ENCODE data around the gene SKI. TPM values are rescaled to one million over a fixed set of nuclear protein-coding genes. Genes with fewer than 3 reads are reported as not detected.
"Not testable (repeated sequence)": the region's sequence is repeated elsewhere in the genome, so short reads cannot be mapped to it uniquely, and the experiment has no call there.

The SKI gene
- total RNA-seq, 1 experiment from 2014 or later: 28.3 TPM

DNA sequence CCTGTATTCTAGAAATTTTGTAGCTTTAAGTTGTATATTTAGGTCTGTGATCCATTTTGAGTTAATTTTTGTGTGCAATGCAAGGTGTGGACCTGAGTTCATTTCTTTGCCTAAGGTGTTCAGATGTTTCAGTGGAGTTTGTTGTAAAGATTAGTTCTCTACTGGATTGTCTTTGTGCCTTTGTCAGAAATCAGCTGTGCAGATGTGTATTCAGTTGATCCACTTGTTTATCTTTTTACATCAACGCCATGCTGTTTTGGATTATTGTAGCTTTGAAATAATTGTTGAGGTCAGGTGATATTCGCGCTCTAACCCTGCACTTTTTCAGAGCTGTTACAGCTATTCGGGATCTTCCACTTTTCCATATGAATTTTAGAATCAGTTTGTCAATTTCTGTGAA, 32.8 kb downstream of the SKI start:
- H4K20me1 ChIP-seq (ENCODE audit: low read length): peaks cover 77% of the 10 kb centered on the region
- no peaks in the 10 kb centered on the region for H3K36me3 ChIP-seq (ENCODE audit: low read depth, low read length)
- BruUV-seq (replicated peaks): no TSS peak
- H3K27ac ChIP-seq (ENCODE audit: low read length): no peak overlapping the region
- H3K4me2 ChIP-seq (ENCODE audit: low read length): no peak overlapping the region
- H3K27me3 ChIP-seq (ENCODE audit: low read length): no peaks in the 10 kb centered on the region
- H3K4me1 ChIP-seq (ENCODE audit: insufficient read depth, low read length): peaks cover 3% of the 10 kb centered on the region; the same call in 1 of the 2 replicates
- H3K9me3 ChIP-seq (ENCODE audit: low read length): no peaks in the 10 kb centered on the region
- ChIA-PET POLR2A (ENCODE audit: unreplicated experiment) (no interaction called here), CTCF (no interaction called here)
- H3K79me2 ChIP-seq (ENCODE audit: low read length): peaks cover 99% of the 10 kb centered on the region
- H3K9ac ChIP-seq (ENCODE audit: low read length): no peak overlapping the region
- no peaks in the 10 kb centered on the region for H3K9me2 ChIP-seq (replicated peaks; ENCODE audit: low read length)
- no peak for DNase-seq
- peaks cover under 1% of the 10 kb centered on the region for H3F3A ChIP-seq (ENCODE audit: low read length, unreplicated experiment)
- TF ChIP-seq EZH2phosphoT487 (IDR thresholded peaks at IDR 0.05; ENCODE audit: borderline replicate concordance, low read length) (no peak), EZH2 (IDR thresholded peaks at IDR 0.05; ENCODE audit: low read length, unreplicated experiment) (no peak)
- TF ChIP-seq, protein P1, sequence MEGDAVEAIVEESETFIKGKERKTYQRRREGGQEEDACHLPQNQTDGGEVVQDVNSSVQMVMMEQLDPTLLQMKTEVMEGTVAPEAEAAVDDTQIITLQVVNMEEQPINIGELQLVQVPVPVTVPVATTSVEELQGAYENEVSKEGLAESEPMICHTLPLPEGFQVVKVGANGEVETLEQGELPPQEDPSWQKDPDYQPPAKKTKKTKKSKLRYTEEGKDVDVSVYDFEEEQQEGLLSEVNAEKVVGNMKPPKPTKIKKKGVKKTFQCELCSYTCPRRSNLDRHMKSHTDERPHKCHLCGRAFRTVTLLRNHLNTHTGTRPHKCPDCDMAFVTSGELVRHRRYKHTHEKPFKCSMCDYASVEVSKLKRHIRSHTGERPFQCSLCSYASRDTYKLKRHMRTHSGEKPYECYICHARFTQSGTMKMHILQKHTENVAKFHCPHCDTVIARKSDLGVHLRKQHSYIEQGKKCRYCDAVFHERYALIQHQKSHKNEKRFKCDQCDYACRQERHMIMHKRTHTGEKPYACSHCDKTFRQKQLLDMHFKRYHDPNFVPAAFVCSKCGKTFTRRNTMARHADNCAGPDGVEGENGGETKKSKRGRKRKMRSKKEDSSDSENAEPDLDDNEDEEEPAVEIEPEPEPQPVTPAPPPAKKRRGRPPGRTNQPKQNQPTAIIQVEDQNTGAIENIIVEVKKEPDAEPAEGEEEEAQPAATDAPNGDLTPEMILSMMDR (conservative IDR thresholded peaks at IDR 0.05; ENCODE audit: low read depth, low read length): no peak
- no peak overlapping the region for H2AFZ ChIP-seq (ENCODE audit: low read length)
- no peak for ATAC-seq
- intact Hi-C loops (cut with micrococcal nuclease): no loop called here
- no peak overlapping the region for H3K4me3 ChIP-seq (ENCODE audit: low read length)

DNA sequence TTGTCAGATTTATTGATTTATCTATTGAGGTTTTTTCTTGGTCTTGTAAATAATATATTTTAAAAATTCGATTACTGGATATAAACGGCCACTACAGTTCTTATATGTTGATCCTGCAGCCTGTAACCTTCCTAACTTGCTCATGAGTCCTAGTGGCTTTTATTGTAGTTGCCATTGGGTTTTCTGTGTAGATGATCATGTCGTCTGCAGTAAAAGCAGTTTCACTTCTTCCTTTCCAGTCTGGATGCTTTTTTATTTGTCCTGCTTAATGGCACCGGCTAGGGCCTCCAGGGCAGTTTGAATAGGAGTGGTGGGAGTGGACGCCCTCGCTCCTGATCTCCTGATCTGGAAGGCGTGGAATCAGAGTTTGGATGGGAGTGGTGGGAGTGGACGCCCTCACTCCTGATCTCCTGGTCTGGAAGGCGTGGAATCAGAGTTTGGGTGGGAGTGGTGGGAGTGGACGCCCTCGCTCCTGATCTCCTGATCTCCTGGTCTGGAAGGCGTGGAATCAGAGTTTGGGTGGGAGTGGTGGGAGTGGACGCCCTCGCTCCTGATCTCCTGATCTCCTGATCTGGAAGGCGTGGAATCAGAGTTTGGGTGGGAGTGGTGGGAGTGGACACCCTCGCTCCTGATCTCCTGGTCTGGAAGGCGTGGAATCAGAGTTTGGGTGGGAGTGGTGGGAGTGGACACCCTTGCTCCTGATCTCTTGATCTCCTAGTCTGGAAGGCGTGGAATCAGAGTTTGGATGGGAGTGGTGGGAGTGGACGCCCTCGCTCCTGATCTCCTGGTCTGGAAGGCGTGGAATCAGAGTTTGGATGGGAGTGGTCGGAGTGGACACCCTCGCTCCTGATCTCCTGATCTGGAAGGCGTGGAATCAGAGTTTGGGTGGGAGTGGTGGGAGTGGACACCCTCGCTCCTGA, 33.6 kb downstream of the SKI start:
- H3K79me2 ChIP-seq (ENCODE audit: low read length): peaks cover 99% of the 10 kb centered on the region
- DNase-seq; ATAC-seq; H3F3A ChIP-seq (ENCODE audit: low read length, unreplicated experiment); H3K36me3 ChIP-seq (ENCODE audit: low read depth, low read length); H3K9me3 ChIP-seq (ENCODE audit: low read length); H3K27me3 ChIP-seq (ENCODE audit: low read length); POLR2A ChIA-PET (ENCODE audit: unreplicated experiment); intact Hi-C loops (cut with micrococcal nuclease); H2AFZ ChIP-seq (ENCODE audit: low read length); BruUV-seq (replicated peaks); H3K4me2 ChIP-seq (ENCODE audit: low read length); H3K27ac ChIP-seq (ENCODE audit: low read length); H3K9ac ChIP-seq (ENCODE audit: low read length); H3K4me1 ChIP-seq (ENCODE audit: insufficient read depth, low read length); H3K9me2 ChIP-seq (replicated peaks; ENCODE audit: low read length); CTCF ChIA-PET; H3K4me3 ChIP-seq (ENCODE audit: low read length): not testable (repeated sequence)
- H4K20me1 ChIP-seq (ENCODE audit: low read length): peaks cover 77% of the 10 kb centered on the region

DNA sequence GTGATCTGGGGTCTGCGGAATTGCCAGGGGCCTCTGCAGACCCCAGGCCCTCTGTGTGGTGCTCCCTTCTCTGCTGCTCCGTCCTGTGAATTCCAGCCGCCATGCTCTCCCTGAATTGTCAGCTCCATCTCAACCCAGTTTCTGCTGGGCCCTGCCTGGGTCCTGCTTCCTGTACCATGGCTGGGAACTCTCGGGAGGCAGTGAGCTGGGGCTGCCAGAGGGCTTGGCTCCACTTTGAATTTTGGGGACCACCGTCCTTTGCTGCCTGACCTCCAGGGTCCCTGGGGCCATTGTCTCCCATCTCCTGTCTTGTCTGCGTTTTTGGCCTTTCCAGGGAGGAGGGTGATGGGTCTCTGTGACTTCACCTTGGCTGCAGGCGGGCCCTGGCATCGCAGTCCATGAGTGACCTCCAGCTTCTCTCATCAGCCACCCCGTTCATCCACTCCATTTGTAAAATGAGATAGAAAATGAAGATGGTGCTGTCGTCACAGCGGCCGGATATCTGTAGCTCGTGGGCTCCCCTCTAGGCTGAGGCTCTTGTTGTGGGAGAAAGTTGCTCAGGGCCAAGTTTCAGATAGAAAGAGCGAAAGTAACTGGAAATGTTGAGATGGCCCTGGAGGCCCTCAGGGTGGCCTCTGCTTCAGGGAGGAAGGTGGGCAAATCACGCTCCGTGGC, 38.3 kb downstream of the SKI start:
- DNase-seq (no peak), ATAC-seq (no peak)
- intact Hi-C loops (cut with micrococcal nuclease): no loop called here
- Histone ChIP-seq H3K9me3 (ENCODE audit: low read length) (no peaks in the 10 kb centered on the region), H2AFZ (ENCODE audit: low read length) (no peak overlapping the region), H3F3A (ENCODE audit: low read length, unreplicated experiment) (no peaks in the 10 kb centered on the region), H3K27me3 (ENCODE audit: low read length) (no peaks in the 10 kb centered on the region), H3K36me3 (ENCODE audit: low read depth, low read length) (no peaks in the 10 kb centered on the region), H3K27ac (ENCODE audit: low read length) (no peak overlapping the region), H4K20me1 (ENCODE audit: low read length) (peaks cover 80% of the 10 kb centered on the region), H3K9ac (ENCODE audit: low read length) (no peak overlapping the region), H3K4me1 (ENCODE audit: insufficient read depth, low read length) (no peaks in the 10 kb centered on the region), H3K9me2 (replicated peaks; ENCODE audit: low read length) (no peaks in the 10 kb centered on the region), H3K4me2 (ENCODE audit: low read length) (no peak overlapping the region), H3K4me3 (ENCODE audit: low read length) (no peak overlapping the region), H3K79me2 (ENCODE audit: low read length) (peaks cover 100% of the 10 kb centered on the region)
- no peak for TF ChIP-seq EZH2 (IDR thresholded peaks at IDR 0.05; ENCODE audit: low read length, unreplicated experiment)
- TF ChIP-seq, protein P1 (conservative IDR thresholded peaks at IDR 0.05; ENCODE audit: low read depth, low read length): no peak
- no peak for TF ChIP-seq EZH2phosphoT487 (IDR thresholded peaks at IDR 0.05; ENCODE audit: borderline replicate concordance, low read length)
- ChIA-PET CTCF (no interaction called here), POLR2A (ENCODE audit: unreplicated experiment) (no interaction called here)
- no TSS peak for BruUV-seq (replicated peaks)
